MCF 10A (cell line): ENCODE measurements around the gene WBP2NL. TPM values are rescaled to one million over a fixed set of nuclear protein-coding genes. Genes with fewer than 3 reads are reported as not detected.

ENCODE experiments used
- BruUV-seq: library from RNA; stranded (reverse); fragments of 400-500 nt; replicated peaks from 2 replicates; lab custom pipeline; 2021; lab: Mats Ljungman, UMichigan
- CTCF ChIA-PET: fragments of 300-600 bp; sonication (Branson Sonifier 250); formaldehyde crosslinking; extraction: SDS; loops from one replicate; lab custom pipeline; 2021; ENCODE audit warnings: antibody characterized with exemption, inconsistent platforms; lab: Yijun Ruan, JAX
- POLR2A ChIA-PET: fragments of 300-600, 350-650 bp; sonication (Branson Sonifier 250); formaldehyde crosslinking; extraction: SDS; loops from one replicate; lab custom pipeline; 2020; ENCODE audit warnings: antibody characterized with exemption, inconsistent platforms; lab: Yijun Ruan, JAX
- DNase-seq: peaks from one replicate; pipeline ENCODE4 v3.0.0-alpha.2; 2018; ENCODE audit not compliant: unreplicated experiment
- H3K27ac Mint-ChIP-seq: one replicate; pipeline ENCODE4 v1.8.0; 2022; ENCODE audit warnings: mild to moderate bottlenecking, low read depth, mixed read lengths; ENCODE audit not compliant: unreplicated experiment
- H3K27me3 Mint-ChIP-seq: one replicate; pipeline ENCODE4 v1.8.0; 2022; ENCODE audit warnings: mixed read lengths; ENCODE audit not compliant: insufficient read depth, unreplicated experiment
- H3K36me3 Mint-ChIP-seq: one replicate; pipeline ENCODE4 v1.8.0; 2022; ENCODE audit warnings: mild to moderate bottlenecking, moderate library complexity, mixed read lengths; ENCODE audit not compliant: insufficient read depth, unreplicated experiment
- H3K4me1 Mint-ChIP-seq: one replicate; pipeline ENCODE4 v1.8.0; 2022; ENCODE audit warnings: mixed read lengths; ENCODE audit not compliant: insufficient read depth, unreplicated experiment
- H3K4me3 Mint-ChIP-seq: one replicate; pipeline ENCODE4 v1.8.0; 2022; ENCODE audit warnings: mild to moderate bottlenecking, moderate library complexity, mixed read lengths; ENCODE audit not compliant: unreplicated experiment
- H3K9me3 Mint-ChIP-seq: one replicate; pipeline ENCODE4 v1.8.0; 2022; ENCODE audit warnings: mixed read lengths; ENCODE audit not compliant: unreplicated experiment
- intact Hi-C: fragments of 100-400 bp; cut with micrococcal nuclease; formaldehyde crosslinking; loops from 2 replicates; pipeline ENCODE4 v1.14.1; 2022
- total RNA-seq: library from RNA; stranded (reverse); gene quantifications from 2 replicates; pipeline ENCODE4 v1.2.3, GENCODE V29; 2022
- TF ChIP-seq, protein P1 (sequence below): fragments of 200-600 bp; IDR thresholded peaks from one replicate; pipeline ENCODE4 v1.8.0; 2022; ENCODE audit warnings: antibody characterized with exemption, mild to moderate bottlenecking; ENCODE audit not compliant: unreplicated experiment

Gene WBP2NL
- total RNA-seq, 1 experiment from 2014 or later: 1.1 TPM

DNA sequence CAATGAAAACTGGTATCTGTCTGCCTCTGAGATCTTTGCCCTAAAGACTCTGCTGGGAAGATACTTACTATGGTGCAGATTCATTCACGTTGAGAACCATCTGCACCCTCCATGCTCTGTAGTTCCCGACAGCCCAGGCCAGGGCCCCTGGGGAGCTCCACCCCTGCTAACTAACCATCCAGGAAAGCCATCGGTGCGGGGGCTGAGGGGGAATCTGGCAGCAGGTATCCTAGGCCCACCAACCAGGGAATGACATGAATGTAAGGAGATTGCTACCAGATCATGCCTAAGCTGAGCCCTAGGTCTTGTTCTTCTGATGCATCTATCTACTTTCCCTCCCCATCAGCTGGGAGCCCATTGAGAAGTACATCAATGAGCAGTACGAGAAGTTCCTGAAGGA is 11.3 kb upstream of the WBP2NL start:
- Mint-ChIP-seq H3K9me3 (no peaks in the 10 kb centered on the region), H3K4me1 (peaks cover 15% of the 10 kb centered on the region), H3K4me3 (no peak overlapping the region), H3K27me3 (no peaks in the 10 kb centered on the region), H3K36me3 (no peaks in the 10 kb centered on the region), H3K27ac (no peak overlapping the region)
- POLR2A ChIA-PET: no interaction called here
- no TSS peak for BruUV-seq
- TF ChIP-seq, protein P1, sequence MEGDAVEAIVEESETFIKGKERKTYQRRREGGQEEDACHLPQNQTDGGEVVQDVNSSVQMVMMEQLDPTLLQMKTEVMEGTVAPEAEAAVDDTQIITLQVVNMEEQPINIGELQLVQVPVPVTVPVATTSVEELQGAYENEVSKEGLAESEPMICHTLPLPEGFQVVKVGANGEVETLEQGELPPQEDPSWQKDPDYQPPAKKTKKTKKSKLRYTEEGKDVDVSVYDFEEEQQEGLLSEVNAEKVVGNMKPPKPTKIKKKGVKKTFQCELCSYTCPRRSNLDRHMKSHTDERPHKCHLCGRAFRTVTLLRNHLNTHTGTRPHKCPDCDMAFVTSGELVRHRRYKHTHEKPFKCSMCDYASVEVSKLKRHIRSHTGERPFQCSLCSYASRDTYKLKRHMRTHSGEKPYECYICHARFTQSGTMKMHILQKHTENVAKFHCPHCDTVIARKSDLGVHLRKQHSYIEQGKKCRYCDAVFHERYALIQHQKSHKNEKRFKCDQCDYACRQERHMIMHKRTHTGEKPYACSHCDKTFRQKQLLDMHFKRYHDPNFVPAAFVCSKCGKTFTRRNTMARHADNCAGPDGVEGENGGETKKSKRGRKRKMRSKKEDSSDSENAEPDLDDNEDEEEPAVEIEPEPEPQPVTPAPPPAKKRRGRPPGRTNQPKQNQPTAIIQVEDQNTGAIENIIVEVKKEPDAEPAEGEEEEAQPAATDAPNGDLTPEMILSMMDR: no peak
- CTCF ChIA-PET: no interaction called here
- intact Hi-C loops: no loop called here
- DNase-seq: no peak

DNA sequence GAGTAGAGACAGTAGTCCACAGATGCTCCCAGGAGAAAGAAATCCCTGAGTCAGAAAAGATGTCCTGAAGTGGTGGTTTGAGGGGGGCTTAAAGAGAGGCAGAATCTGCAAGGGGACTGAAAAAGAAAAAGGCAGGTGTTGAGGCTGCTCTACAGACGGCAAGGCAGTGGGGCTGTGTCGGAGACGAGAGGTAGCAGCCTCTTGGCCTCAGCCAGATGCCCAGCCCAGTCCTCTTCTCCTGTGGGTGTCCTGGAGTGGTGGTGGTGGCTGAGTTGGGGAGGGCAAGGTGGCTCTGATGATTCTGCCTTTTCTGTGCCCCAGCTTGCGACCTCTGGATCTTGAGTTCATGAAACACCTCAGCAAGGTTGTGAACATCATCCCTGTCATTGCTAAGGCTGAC is 9.3 kb upstream of the WBP2NL start:
- no peaks in the 10 kb centered on the region for H3K4me1 Mint-ChIP-seq
- ChIA-PET POLR2A (no interaction called here), CTCF (no interaction called here)
- H3K27me3 Mint-ChIP-seq: no peaks in the 10 kb centered on the region
- no peak for DNase-seq
- no peak overlapping the region for H3K27ac Mint-ChIP-seq
- peaks cover 5% of the 10 kb centered on the region for H3K36me3 Mint-ChIP-seq
- intact Hi-C loops: no loop called here
- H3K4me3 Mint-ChIP-seq: no peak overlapping the region
- no peaks in the 10 kb centered on the region for H3K9me3 Mint-ChIP-seq
- no TSS peak for BruUV-seq
- TF ChIP-seq, protein P1: no peak

DNA sequence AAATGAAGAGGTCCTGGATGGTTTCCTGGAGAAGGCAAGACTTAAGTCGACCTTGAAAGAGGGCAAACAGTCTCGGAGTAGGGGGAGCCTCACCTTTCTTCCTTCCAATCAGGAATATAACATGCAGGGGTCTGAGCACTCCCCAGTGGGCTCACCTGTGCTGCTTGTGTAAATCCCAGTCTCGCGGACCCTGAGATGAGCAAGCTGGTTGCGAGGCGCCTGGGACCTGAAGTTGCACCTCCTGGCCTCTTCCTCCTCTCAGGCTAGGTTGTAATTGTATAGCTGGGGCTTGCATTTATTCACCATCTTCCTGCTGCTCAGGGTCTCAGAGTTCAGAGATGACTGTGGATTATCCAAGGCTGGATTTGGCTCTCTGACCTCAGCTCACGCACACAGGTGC is 7.5 kb upstream of the WBP2NL start:
- CTCF ChIA-PET: interaction anchor here (0.6 kb wide), 1 partner anchor 294 kb away, joined by 3 read pairs; no protein-coding TSS in a partner anchor
- DNase-seq: no peak
- POLR2A ChIA-PET: no interaction called here
- Mint-ChIP-seq H3K4me1 (no peaks in the 10 kb centered on the region), H3K9me3 (no peaks in the 10 kb centered on the region), H3K27me3 (no peaks in the 10 kb centered on the region), H3K27ac (no peak overlapping the region), H3K36me3 (peaks cover 6% of the 10 kb centered on the region), H3K4me3 (no peak overlapping the region)
- BruUV-seq: no TSS peak
- TF ChIP-seq, protein P1: no peak
- intact Hi-C loops: no loop called here

DNA sequence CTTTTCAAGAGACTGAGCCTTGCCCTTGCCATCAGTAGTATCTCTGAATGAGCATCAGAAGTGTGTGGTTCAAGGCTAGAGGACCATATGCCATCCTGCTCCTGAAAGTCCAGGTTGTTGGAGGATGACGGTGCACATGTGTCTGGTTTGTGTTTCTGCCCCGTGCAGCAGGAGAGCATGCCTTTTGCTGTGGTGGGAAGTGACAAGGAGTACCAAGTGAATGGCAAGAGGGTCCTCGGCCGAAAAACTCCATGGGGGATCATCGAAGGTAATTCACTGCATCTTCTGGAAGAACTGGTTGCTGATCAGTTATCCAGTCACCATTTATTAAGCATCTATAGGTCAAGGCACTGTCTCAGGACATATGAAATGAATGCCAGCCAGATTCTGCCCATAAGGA is 6.1 kb upstream of the WBP2NL start:
- no peaks in the 10 kb centered on the region for H3K4me1 Mint-ChIP-seq
- peaks cover 6% of the 10 kb centered on the region for H3K36me3 Mint-ChIP-seq
- no peaks in the 10 kb centered on the region for H3K27me3 Mint-ChIP-seq
- POLR2A ChIA-PET: no interaction called here
- intact Hi-C loops: no loop called here
- TF ChIP-seq, protein P1: no peak
- BruUV-seq: no TSS peak
- no peaks in the 10 kb centered on the region for H3K9me3 Mint-ChIP-seq
- no peak overlapping the region for H3K4me3 Mint-ChIP-seq
- CTCF ChIA-PET: interaction anchor here (0.6 kb wide), 1 partner anchor 554 kb away, joined by 3 read pairs; no protein-coding TSS in a partner anchor
- H3K27ac Mint-ChIP-seq: no peak overlapping the region
- DNase-seq: no peak
